WI38 (cell line): Measurements from ENCODE around the gene IGFBP5.

Experiments
- H3K4me3 ChIP-seq: 2 replicates; pipeline ENCODE4 v1.5.1; 2011; ENCODE audit warnings: low read depth, mild to moderate bottlenecking, control low read depth, low read length
- CTCF ChIP-seq: IDR thresholded peaks from 2 replicates; pipeline ENCODE4 v1.5.1; 2012; ENCODE audit warnings: low read depth, mild to moderate bottlenecking, control low read depth, low read length

The IGFBP5 gene, protein sequence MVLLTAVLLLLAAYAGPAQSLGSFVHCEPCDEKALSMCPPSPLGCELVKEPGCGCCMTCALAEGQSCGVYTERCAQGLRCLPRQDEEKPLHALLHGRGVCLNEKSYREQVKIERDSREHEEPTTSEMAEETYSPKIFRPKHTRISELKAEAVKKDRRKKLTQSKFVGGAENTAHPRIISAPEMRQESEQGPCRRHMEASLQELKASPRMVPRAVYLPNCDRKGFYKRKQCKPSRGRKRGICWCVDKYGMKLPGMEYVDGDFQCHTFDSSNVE

GRCh38 chr2:216695401-216695821 lies at the start of gene IGFBP5:
TSS of gene IGFBP5 (minus strand) at chr2:216695549. CDS start at chr2:216694775, 774 bp downstream.
- peak within 1 kb of the TSS; percentile 96 for H3K4me3 ChIP-seq
- TF ChIP-seq CTCF, result 0 out of 2 replicates have a peak, but pooled peaks have one; percentile 17

GRCh38 chr2:216743781-216744180 lies 48.4 kb upstream of the IGFBP5 start:
- H3K4me3 ChIP-seq, result no peak overlapping the region
- TF ChIP-seq CTCF, result no peak

- TF ChIP-seq CTCF, result no peak
- no peak overlapping the region for H3K4me3 ChIP-seq
These were observed 47.1 kb upstream of the IGFBP5 start for GRCh38 chr2:216742411-216742810.

DNA sequence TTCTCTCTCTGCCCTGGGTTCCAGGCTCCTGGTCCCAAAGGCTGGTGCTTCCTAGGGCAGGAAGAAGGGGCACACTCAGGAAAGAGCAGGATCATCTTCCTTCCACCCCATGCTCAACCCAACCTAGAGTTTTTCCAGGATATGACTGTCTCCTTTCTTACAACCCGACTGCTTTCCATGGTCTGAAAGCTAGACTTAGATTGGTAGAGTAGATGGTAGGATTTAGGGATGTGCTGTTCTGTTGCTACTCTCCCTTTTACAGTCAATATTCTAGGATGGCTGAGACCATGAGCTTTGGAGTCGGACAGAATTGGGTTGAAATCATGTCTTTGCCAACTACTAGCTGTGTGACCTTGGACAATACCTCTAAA lies 45.9 kb upstream of the IGFBP5 start:
- no peak overlapping the region for H3K4me3 ChIP-seq
- no peak for TF ChIP-seq CTCF

DNA sequence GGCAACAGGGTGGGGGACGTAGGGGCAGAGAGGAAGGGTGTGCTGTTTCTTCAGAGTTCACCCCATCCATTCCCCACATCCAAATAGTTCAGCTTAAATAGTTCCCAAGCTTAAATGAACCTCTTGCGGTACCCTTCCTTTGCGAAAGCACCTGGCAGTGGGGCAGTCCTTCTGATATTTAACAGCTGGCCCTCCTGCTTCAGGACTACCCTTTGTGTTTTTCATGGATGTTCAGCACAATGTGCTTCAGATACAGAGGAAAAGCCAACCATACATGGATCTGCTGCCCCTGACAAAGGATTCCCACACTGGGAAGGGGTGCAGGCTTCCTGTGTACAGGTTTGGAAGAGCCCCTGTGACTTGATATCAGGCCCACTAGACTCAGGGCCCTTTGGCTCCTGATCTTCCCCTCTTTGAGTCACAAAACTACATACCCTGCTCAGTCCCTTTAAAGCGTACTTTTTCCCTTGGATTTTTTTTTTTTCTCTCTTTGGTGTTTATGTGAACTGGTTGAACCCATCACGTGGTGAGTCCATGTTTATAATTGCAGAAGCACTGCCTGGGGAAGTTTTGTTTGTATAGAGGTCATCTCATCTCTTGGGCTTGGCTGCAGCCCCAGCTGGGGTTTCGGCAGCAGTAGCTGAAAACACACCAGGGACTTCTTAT lies 45.3 kb upstream of the IGFBP5 start:
- H3K4me3 ChIP-seq, result no peak overlapping the region
- no peak for TF ChIP-seq CTCF

GRCh38 chr2:216739035-216739434 lies 43.7 kb upstream of the IGFBP5 start:
- TF ChIP-seq CTCF, result no peak
- H3K4me3 ChIP-seq, result no peak overlapping the region

DNA sequence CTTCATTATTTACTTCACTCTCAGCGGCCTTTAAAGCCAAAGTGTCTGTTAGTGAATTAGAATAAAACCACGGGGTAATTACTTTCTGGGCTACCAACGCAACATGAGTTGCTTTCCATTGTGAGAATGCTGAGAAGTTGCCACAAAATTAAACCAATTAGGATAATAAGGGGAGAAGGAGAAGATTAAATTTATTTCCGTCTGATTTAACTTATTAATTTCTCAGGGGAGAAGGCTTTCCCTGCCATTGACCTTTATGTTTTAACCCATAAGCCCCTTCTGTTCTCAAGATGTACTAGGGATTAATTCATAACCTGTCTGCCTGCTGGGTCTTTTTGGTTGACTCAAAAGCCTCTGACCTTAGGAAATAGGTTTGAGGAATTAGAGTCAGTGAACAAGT lies 42.3 kb upstream of the IGFBP5 start:
- TF ChIP-seq CTCF, result no peak
- no peak overlapping the region for H3K4me3 ChIP-seq
